H9 (cell line): Measurements from ENCODE around the gene FOXN1. TPM values are rescaled to one million over a fixed set of nuclear protein-coding genes. Genes with fewer than 3 reads are reported as not detected.

ENCODE experiments used
- DNase-seq: peaks from one replicate; pipeline ENCODE4 v3.0.0-alpha.2; 2017
- H2AFZ ChIP-seq: one replicate; pipeline ENCODE4 v1.6.1; 2013; ENCODE audit warnings: mild to moderate bottlenecking, low read length, control low read depth, moderate library complexity
- H2AK5ac ChIP-seq: 2 replicates; pipeline ENCODE4 v1.6.1; 2013; ENCODE audit warnings: low read length, control low read depth, mixed read lengths; ENCODE audit not compliant: insufficient read length
- H2BK120ac ChIP-seq: one replicate; pipeline ENCODE4 v1.6.1; 2013; ENCODE audit warnings: low read depth, mild to moderate bottlenecking, low read length, control low read depth, inconsistent platforms; ENCODE audit not compliant: poor library complexity, severe bottlenecking
- H2BK12ac ChIP-seq: 2 replicates; pipeline ENCODE4 v1.6.1; 2013; ENCODE audit warnings: low read length, control low read depth, mixed read lengths, low read depth; ENCODE audit not compliant: insufficient read length
- H2BK15ac ChIP-seq: 2 replicates; pipeline ENCODE4 v1.6.1; 2013; ENCODE audit warnings: low read depth, low read length, control low read depth
- H2BK20ac ChIP-seq: one replicate; pipeline ENCODE4 v1.6.1; 2013; ENCODE audit warnings: low read depth, mild to moderate bottlenecking, low read length, control low read depth, inconsistent platforms; ENCODE audit not compliant: poor library complexity, severe bottlenecking
- H2BK5ac ChIP-seq: 2 replicates; pipeline ENCODE4 v1.6.1; 2013; ENCODE audit warnings: low read length, control low read depth, mixed read lengths; ENCODE audit not compliant: insufficient read length
- H3K14ac ChIP-seq: 2 replicates; pipeline ENCODE4 v1.6.1; 2013; ENCODE audit warnings: low read length, control low read depth; ENCODE audit not compliant: insufficient read depth
- H3K18ac ChIP-seq: 2 replicates; pipeline ENCODE4 v1.6.1; 2013; ENCODE audit warnings: low read depth, mild to moderate bottlenecking, mixed read lengths, low read length, control low read depth; ENCODE audit not compliant: insufficient read length
- H3K23ac ChIP-seq: 2 replicates; pipeline ENCODE4 v1.6.1; 2013; ENCODE audit warnings: low read length, control low read depth, mixed read lengths, low read depth; ENCODE audit not compliant: insufficient read length
- H3K23me2 ChIP-seq: 2 replicates; pipeline ENCODE4 v1.6.1; 2013; ENCODE audit warnings: low read depth, mild to moderate bottlenecking, mixed read lengths, low read length, control low read depth; ENCODE audit not compliant: insufficient read length, poor library complexity, severe bottlenecking
- H3K27ac ChIP-seq: 2 replicates; pipeline ENCODE4 v1.5.1; 2013; ENCODE audit warnings: low read length, control low read depth, mixed read lengths, low read depth; ENCODE audit not compliant: insufficient read length
- H3K27me3 ChIP-seq: 2 replicates; pipeline ENCODE4 v1.6.1; 2013; ENCODE audit warnings: low read length, control low read depth, inconsistent platforms; ENCODE audit not compliant: insufficient read depth
- H3K4ac ChIP-seq: 2 replicates; pipeline ENCODE4 v1.6.1; 2013; ENCODE audit warnings: low read depth, mild to moderate bottlenecking, control low read depth, inconsistent platforms, low read length, moderate library complexity
- H3K4me1 ChIP-seq: 2 replicates; pipeline ENCODE4 v1.6.1; 2013; ENCODE audit warnings: low read length, control low read depth, inconsistent platforms; ENCODE audit not compliant: insufficient read depth
- H3K4me2 ChIP-seq: 2 replicates; pipeline ENCODE4 v1.6.1; 2013; ENCODE audit warnings: low read length, control low read depth, mixed read lengths; ENCODE audit not compliant: insufficient read length, insufficient read depth
- H3K56ac ChIP-seq: 2 replicates; pipeline ENCODE4 v1.6.1; 2013; ENCODE audit warnings: low read depth, mild to moderate bottlenecking, mixed read lengths, low read length, control low read depth; ENCODE audit not compliant: insufficient read length
- H3K79me1 ChIP-seq: 2 replicates; pipeline ENCODE4 v1.6.1; 2013; ENCODE audit warnings: low read depth, mild to moderate bottlenecking, moderate library complexity, low read length, control low read depth, inconsistent platforms; ENCODE audit not compliant: insufficient read depth, poor library complexity, severe bottlenecking
- H3K79me2 ChIP-seq: 2 replicates; pipeline ENCODE4 v1.6.1; 2013; ENCODE audit warnings: low read length, control low read depth, inconsistent platforms; ENCODE audit not compliant: insufficient read depth
- H3K9ac ChIP-seq: 2 replicates; pipeline ENCODE4 v1.6.1; 2013; ENCODE audit warnings: low read length, control low read depth, mixed read lengths; ENCODE audit not compliant: insufficient read length; ENCODE audit errors: extremely low read depth
- H3K9me3 ChIP-seq: one replicate; pipeline ENCODE4 v1.6.1; 2013; ENCODE audit warnings: low read depth, low read length, inconsistent platforms; ENCODE audit not compliant: control insufficient read depth
- H3T11ph ChIP-seq: one replicate; pipeline ENCODE4 v1.6.1; 2013; ENCODE audit warnings: mild to moderate bottlenecking, low read length, control low read depth, inconsistent platforms
- H4K20me1 ChIP-seq: one replicate; pipeline ENCODE4 v1.6.1; 2013; ENCODE audit not compliant: control insufficient read depth, insufficient read length, insufficient read depth
- H4K5ac ChIP-seq: 2 replicates; pipeline ENCODE4 v1.6.1; 2013; ENCODE audit warnings: low read depth, mild to moderate bottlenecking, mixed read lengths, low read length, control low read depth; ENCODE audit not compliant: insufficient read length
- H4K8ac ChIP-seq: replicated peaks from 2 replicates; pipeline ENCODE4 v1.6.1; 2013; ENCODE audit warnings: low read length, control low read depth, mixed read lengths, low read depth; ENCODE audit not compliant: insufficient read length
- H4K91ac ChIP-seq: 2 replicates; pipeline ENCODE4 v1.6.1; 2013; ENCODE audit warnings: low read depth, mild to moderate bottlenecking, moderate library complexity, mixed read lengths, low read length, control low read depth; ENCODE audit not compliant: insufficient read length
- H3K27ac Mint-ChIP-seq, 3 experiments: 2 replicates in 2 of 3; 3 replicates in 1 of 3; pipeline ENCODE4 v1.8.0; 2020 to 2021; ENCODE audit warnings: mixed read lengths in 3 of 3, mild to moderate bottlenecking in 1 of 3, moderate library complexity in 1 of 3
- H3K27me3 Mint-ChIP-seq: 2 replicates; pipeline ENCODE4 v1.8.0; 2021; ENCODE audit warnings: low read depth, mild to moderate bottlenecking, moderate library complexity, mixed read lengths
- H3K36me3 Mint-ChIP-seq, 3 experiments: 2 replicates in 2 of 3; 3 replicates in 1 of 3; pipeline ENCODE4 v1.8.0; 2020 to 2021; ENCODE audit warnings: low read depth in 3 of 3, mixed read lengths in 3 of 3; ENCODE audit not compliant: insufficient read depth in 1 of 3
- H3K4me1 Mint-ChIP-seq, 2 experiments: 2 replicates each; pipeline ENCODE4 v1.8.0; 2020; ENCODE audit warnings: mixed read lengths in 2 of 2
- H3K4me3 Mint-ChIP-seq, 2 experiments: 2 replicates in 1 of 2; 3 replicates in 1 of 2; pipeline ENCODE4 v1.8.0; 2020 to 2021; ENCODE audit warnings: mild to moderate bottlenecking in 2 of 2, mixed read lengths in 2 of 2, moderate library complexity in 1 of 2
- H3K9me3 Mint-ChIP-seq, 2 experiments: 2 replicates in 1 of 2; 3 replicates in 1 of 2; pipeline ENCODE4 v1.8.0; 2020; ENCODE audit warnings: mild to moderate bottlenecking in 2 of 2, mixed read lengths in 2 of 2, moderate library complexity in 1 of 2
- WGBS: extraction: QIAGEN DNeasy Blood & Tissue Kit; methylation state at CpG from one replicate; pipeline ENCODE4 v1.1.7; 2013; ENCODE audit warnings: missing lambda C conversion rate, low lambda C conversion rate, mixed read lengths; ENCODE audit not compliant: insufficient read length; ENCODE audit errors: extremely low coverage; 5-methylcytosine and 5-hydroxymethylcytosine counted together
- total RNA-seq: library from RNA; stranded (reverse); gene quantifications from 2 replicates; pipeline ENCODE4 v1.2.1, GENCODE V29; 2021
- TF ChIP-seq, protein P1 (sequence below): fragments of 200-600 bp; sonication (generic); conservative IDR thresholded peaks from 3 replicates; pipeline ENCODE4 v1.8.0; 2021; ENCODE audit warnings: antibody characterized with exemption, mild to moderate bottlenecking

The FOXN1 gene
- total RNA-seq, 1 experiment from 2014 or later, result not detected

DNA sequence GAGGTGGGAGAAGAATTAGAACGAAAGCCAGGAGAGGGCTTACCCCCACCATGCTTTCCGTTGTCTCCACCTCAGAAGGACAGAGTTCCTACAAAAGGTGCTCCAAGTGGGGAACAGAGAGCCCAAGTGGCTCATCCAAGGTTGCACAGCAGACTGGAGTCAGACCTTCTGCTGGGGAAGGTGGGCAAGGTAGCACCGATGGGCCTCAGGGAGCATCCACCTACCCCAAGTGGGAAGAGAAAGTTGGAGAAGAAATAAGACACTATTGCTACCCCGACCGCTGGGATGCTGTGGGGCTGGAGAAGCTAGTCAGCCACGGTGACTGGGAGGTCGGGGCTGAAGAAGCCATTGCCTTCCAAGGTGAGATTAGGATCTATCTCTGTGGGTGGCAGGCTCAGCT is 24.8 kb downstream of the FOXN1 start:
- no peak overlapping the region for H2AFZ ChIP-seq
- DNase-seq, result no peak
- no peaks in the 10 kb centered on the region for H4K20me1 ChIP-seq
- no peaks in the 10 kb centered on the region for H3K9me3 Mint-ChIP-seq
- no peaks in the 10 kb centered on the region for H3K79me1 ChIP-seq
- H3K4me1 ChIP-seq, result no peaks in the 10 kb centered on the region
- H3K4ac ChIP-seq, result no peak overlapping the region
- peak overlapping the region in 1 of 3 experiments; percentile 63; a peak in 1 of 7 replicates for H3K27ac Mint-ChIP-seq
- H3T11ph ChIP-seq, result no peak overlapping the region
- no peak overlapping the region for H2BK5ac ChIP-seq
- no peak overlapping the region for H3K27ac ChIP-seq
- no peak overlapping the region for H3K18ac ChIP-seq
- no peak overlapping the region for H3K23ac ChIP-seq
- no peak overlapping the region for H3K14ac ChIP-seq
- WGBS, result no CpG with 5 or more reads among the region's 7 CpGs
- no peak overlapping the region for H3K4me2 ChIP-seq
- H4K8ac ChIP-seq, result no peak overlapping the region
- no peak overlapping the region for H4K91ac ChIP-seq
- H3K27me3 ChIP-seq, result no peaks in the 10 kb centered on the region
- H2AK5ac ChIP-seq, result no peak overlapping the region
- no peaks in the 10 kb centered on the region for H3K36me3 Mint-ChIP-seq
- no peaks in the 10 kb centered on the region for H3K23me2 ChIP-seq
- H2BK12ac ChIP-seq, result no peak overlapping the region
- H3K9me3 ChIP-seq, result no peaks in the 10 kb centered on the region
- no peak overlapping the region for H4K5ac ChIP-seq
- no peak overlapping the region for H2BK15ac ChIP-seq
- H3K27me3 Mint-ChIP-seq, result peaks cover 12% of the 10 kb centered on the region
- H3K4me3 Mint-ChIP-seq, result no peak overlapping the region
- peaks cover 0 to 26% of the 10 kb centered on the region in 2 experiments; a peak in 2 of 4 replicates for H3K4me1 Mint-ChIP-seq
- TF ChIP-seq, protein P1, sequence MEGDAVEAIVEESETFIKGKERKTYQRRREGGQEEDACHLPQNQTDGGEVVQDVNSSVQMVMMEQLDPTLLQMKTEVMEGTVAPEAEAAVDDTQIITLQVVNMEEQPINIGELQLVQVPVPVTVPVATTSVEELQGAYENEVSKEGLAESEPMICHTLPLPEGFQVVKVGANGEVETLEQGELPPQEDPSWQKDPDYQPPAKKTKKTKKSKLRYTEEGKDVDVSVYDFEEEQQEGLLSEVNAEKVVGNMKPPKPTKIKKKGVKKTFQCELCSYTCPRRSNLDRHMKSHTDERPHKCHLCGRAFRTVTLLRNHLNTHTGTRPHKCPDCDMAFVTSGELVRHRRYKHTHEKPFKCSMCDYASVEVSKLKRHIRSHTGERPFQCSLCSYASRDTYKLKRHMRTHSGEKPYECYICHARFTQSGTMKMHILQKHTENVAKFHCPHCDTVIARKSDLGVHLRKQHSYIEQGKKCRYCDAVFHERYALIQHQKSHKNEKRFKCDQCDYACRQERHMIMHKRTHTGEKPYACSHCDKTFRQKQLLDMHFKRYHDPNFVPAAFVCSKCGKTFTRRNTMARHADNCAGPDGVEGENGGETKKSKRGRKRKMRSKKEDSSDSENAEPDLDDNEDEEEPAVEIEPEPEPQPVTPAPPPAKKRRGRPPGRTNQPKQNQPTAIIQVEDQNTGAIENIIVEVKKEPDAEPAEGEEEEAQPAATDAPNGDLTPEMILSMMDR, result no peak
- no peaks in the 10 kb centered on the region for H3K79me2 ChIP-seq
- no peak overlapping the region for H2BK20ac ChIP-seq
- H2BK120ac ChIP-seq, result no peak overlapping the region
- no peak overlapping the region for H3K56ac ChIP-seq
- no peak overlapping the region for H3K9ac ChIP-seq
